Subcutaneous adipose tissue (tissue), 4 donors: Measurements from ENCODE around the gene CPXM1. TPM values are rescaled to one million over a fixed set of nuclear protein-coding genes. Genes with fewer than 3 reads are reported as not detected.

Source experiments
- CTCF ChIP-seq: fragments of 450-650 bp; IDR thresholded peaks from one replicate; pipeline ENCODE4 v1.5.1; 2016; ENCODE audit warnings: low read depth, mild to moderate bottlenecking, control low read depth, antibody characterized with exemption, moderate library complexity
- total RNA-seq, 4 donors: library from RNA; depleted of rRNA; stranded (reverse); fragments of >200 nt; gene quantifications; one replicate each; pipeline ENCODE4 v1.1.0, GENCODE V29; 2016

The CPXM1 gene
- total RNA-seq, 4 donors from 2014 or later: 9.8 to 85.5 (median 19.9) TPM

- no peak for TF ChIP-seq CTCF
Measured at GRCh38 chr20:2759603-2760296, 40.7 kb downstream of the CPXM1 start.

GRCh38 chr20:2759143-2759542, 41.3 kb downstream of the CPXM1 start:
- TF ChIP-seq CTCF: no peak

DNA sequence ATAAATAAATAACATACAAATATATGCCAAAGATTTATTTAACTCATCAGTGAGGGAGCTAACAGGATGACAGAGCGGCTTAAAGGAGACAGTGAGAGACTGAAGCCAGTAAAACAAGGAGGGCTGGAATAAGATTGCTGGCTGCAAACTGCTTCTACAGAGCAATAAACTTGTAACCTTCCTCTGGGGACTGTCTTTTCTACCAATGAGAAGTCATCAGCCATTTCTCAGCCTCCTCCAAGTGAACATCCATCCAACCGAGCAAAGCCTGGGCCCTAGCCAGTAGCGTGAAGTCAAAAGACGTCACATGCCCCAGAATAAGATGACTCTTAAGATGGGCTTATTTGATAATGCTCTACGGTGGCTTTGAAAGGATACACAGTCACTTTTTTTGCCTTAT, 42.5 kb downstream of the CPXM1 start:
- TF ChIP-seq CTCF: no peak

GRCh38 chr20:2757001-2757400, 43.4 kb downstream of the CPXM1 start:
- no peak for TF ChIP-seq CTCF

DNA sequence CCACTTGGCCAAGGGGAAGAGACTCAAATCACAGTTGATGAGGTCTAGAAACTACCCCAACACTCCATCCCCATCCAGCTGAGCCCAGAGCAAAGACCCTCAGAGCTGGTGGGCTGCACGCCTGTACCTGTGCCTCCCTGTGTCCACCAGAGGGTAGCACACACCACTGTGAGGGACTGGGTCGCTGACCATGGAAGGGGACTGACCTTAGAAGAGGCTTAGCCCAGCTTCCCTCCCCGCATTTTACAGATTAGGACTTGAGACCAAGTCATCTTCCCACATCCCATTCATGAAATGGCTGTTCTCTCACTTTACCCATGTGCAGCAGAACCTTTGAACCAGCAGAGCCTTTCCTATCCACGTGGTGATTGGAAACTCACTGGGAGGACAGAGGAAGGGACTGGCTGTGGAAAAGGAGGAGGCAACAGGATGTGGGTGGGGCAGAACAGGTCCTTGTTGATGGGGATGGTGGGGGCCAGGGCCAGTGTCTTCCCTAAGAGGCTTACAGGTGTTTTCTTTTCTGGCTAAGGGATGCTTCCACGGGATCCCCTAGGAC, 44.3 kb downstream of the CPXM1 start:
- TF ChIP-seq CTCF: no peak

DNA sequence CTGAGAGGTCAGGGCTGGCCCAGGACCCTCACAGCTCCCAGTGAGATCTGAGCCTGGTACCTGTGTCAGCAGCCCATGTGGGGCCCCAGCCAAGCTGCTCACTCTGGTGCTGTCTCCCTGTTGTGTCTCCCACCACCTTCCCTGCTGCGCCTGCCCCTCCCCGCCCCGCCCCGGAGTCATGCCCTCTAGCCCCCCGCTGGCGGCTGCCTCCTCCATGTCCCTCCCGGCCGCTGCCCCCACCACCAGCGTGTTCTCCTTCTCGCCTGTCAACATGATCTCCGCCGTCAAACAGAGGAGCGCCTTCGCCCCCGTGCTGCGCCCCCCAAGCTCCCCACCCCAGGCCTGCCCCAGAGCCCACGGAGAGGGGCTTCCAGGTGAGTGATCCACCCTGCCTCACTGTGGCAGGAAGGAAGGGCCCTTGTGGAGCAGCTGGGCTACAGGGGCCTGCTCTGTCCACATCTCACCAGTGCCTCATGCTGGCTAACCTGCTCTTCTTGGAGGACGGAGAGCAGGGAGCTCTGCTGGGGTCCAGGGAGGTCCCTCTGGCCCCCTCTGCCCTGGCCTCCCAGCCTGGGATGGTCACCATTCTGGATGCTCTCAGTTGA, 44.9 kb downstream of the CPXM1 start:
- TF ChIP-seq CTCF: no peak

GRCh38 chr20:2754424-2754823, 46.0 kb downstream of the CPXM1 start:
- no peak for TF ChIP-seq CTCF
